IMR-90 (cell line): ENCODE data around the gene TXNL4B. TPM values are rescaled to one million over a fixed set of nuclear protein-coding genes. Genes with fewer than 3 reads are reported as not detected.

Experiments
- ATAC-seq: fragments of 200-7000 bp; cut with Tn5 transposase; 2 replicates; pipeline ENCODE4 v1.9.1; 2020; ENCODE audit warnings: low read depth, mild to moderate bottlenecking, moderate library complexity
- BruUV-seq: library from RNA; stranded (reverse); fragments of 400-500 nt; replicated peaks from 2 replicates; lab custom pipeline; 2021; lab: Mats Ljungman, UMichigan
- CTCF ChIA-PET: fragments of 300-600 bp; formaldehyde crosslinking; extraction: SDS; loops from one replicate; lab custom pipeline; 2021; ENCODE audit warnings: antibody characterized with exemption; lab: Yijun Ruan, JAX
- POLR2A ChIA-PET: fragments of 300-600 bp; sonication (Branson Sonifier 250); formaldehyde crosslinking; loops from one replicate; lab custom pipeline; 2022; ENCODE audit warnings: antibody characterized with exemption; ENCODE audit not compliant: unreplicated experiment; lab: Charles Lee
- DNase-seq: peaks from one replicate; pipeline ENCODE4 v3.0.0; 2013
- H2AFZ ChIP-seq: replicated peaks from 2 replicates; pipeline ENCODE3; 2013; ENCODE audit warnings: low read length, mild to moderate bottlenecking; ENCODE audit not compliant: poor library complexity
- H2AK5ac ChIP-seq: 2 replicates; pipeline ENCODE4 v1.6.1; 2013; ENCODE audit warnings: low read depth, low read length, inconsistent platforms
- H2AK9ac ChIP-seq: replicated peaks from 2 replicates; pipeline ENCODE3; 2013; ENCODE audit warnings: mild to moderate bottlenecking, low read depth, low read length, moderate library complexity; ENCODE audit not compliant: poor library complexity
- H2BK120ac ChIP-seq: 2 replicates; pipeline ENCODE4 v1.6.1; 2013; ENCODE audit warnings: low read depth, low read length, inconsistent platforms
- H2BK15ac ChIP-seq: 3 replicates; pipeline ENCODE4 v1.6.1; 2013; ENCODE audit warnings: low read depth, low read length, inconsistent platforms
- H2BK20ac ChIP-seq: 2 replicates; pipeline ENCODE4 v1.6.1; 2013; ENCODE audit warnings: low read depth, mild to moderate bottlenecking, inconsistent platforms, low read length, moderate library complexity
- H2BK5ac ChIP-seq: 2 replicates; pipeline ENCODE4 v1.6.1; 2013; ENCODE audit warnings: mild to moderate bottlenecking, low read depth, low read length, inconsistent platforms; ENCODE audit not compliant: poor library complexity, severe bottlenecking
- H3K14ac ChIP-seq: replicated peaks from 2 replicates; pipeline ENCODE4 v1.6.1; 2013; ENCODE audit warnings: low read depth, low read length, inconsistent platforms
- H3K18ac ChIP-seq: 2 replicates; pipeline ENCODE4 v1.6.1; 2013; ENCODE audit warnings: low read depth, low read length, control low read depth
- H3K23ac ChIP-seq: 2 replicates; pipeline ENCODE4 v1.6.1; 2013; ENCODE audit warnings: low read depth, low read length, inconsistent platforms
- H3K27ac ChIP-seq: 2 replicates; pipeline ENCODE4 v1.5.1; 2013; ENCODE audit warnings: mild to moderate bottlenecking, control low read depth, low read length; ENCODE audit not compliant: insufficient read depth
- H3K27me3 ChIP-seq: 2 replicates; pipeline ENCODE4 v1.6.1; 2013; ENCODE audit warnings: low read length; ENCODE audit not compliant: control insufficient read depth, insufficient read depth
- H3K36me3 ChIP-seq: 2 replicates; pipeline ENCODE4 v1.6.1; 2013; ENCODE audit warnings: low read length, mixed read lengths; ENCODE audit not compliant: control insufficient read depth, insufficient read depth
- H3K4ac ChIP-seq: 2 replicates; pipeline ENCODE4 v1.6.1; 2013; ENCODE audit warnings: low read depth, low read length, inconsistent platforms
- H3K4me1 ChIP-seq: 2 replicates; pipeline ENCODE4 v1.6.1; 2013; ENCODE audit warnings: low read length, mixed read lengths; ENCODE audit not compliant: control insufficient read depth, insufficient read depth
- H3K4me2 ChIP-seq: 2 replicates; pipeline ENCODE4 v1.6.1; 2013; ENCODE audit warnings: low read depth, mild to moderate bottlenecking, control low read depth, low read length, moderate library complexity
- H3K4me3 ChIP-seq: 2 replicates; pipeline ENCODE4 v1.5.1; 2013; ENCODE audit warnings: low read depth, mild to moderate bottlenecking, control low read depth, low read length, moderate library complexity; ENCODE audit not compliant: insufficient read depth
- H3K56ac ChIP-seq: 2 replicates; pipeline ENCODE4 v1.6.1; 2013; ENCODE audit warnings: low read length, inconsistent platforms; ENCODE audit not compliant: insufficient read depth; ENCODE audit errors: extremely low read depth
- H3K79me1 ChIP-seq, 2 experiments: 2 replicates each; pipeline ENCODE4 v1.6.1; 2013; ENCODE audit warnings: low read length in 2 of 2, inconsistent platforms in 1 of 2, low read depth in 1 of 2
- H3K9ac ChIP-seq: 2 replicates; pipeline ENCODE4 v1.6.1; 2013; ENCODE audit warnings: low read depth, low read length, control low read depth
- H3K9me1 ChIP-seq: 2 replicates; pipeline ENCODE4 v1.6.1; 2013; ENCODE audit warnings: low read length, inconsistent platforms; ENCODE audit not compliant: insufficient read depth
- H3K9me3 ChIP-seq: 2 replicates; pipeline ENCODE4 v1.6.1; 2013; ENCODE audit warnings: low read length; ENCODE audit not compliant: control insufficient read depth, insufficient read depth
- H4K20me1 ChIP-seq: 2 replicates; pipeline ENCODE4 v1.6.1; 2013; ENCODE audit warnings: low read length, inconsistent platforms; ENCODE audit not compliant: insufficient read depth
- H4K5ac ChIP-seq: 2 replicates; pipeline ENCODE4 v1.6.1; 2013; ENCODE audit warnings: mild to moderate bottlenecking, low read depth, low read length, control low read depth
- H4K8ac ChIP-seq, 2 experiments: 2 replicates each; pipeline ENCODE4 v1.6.1; 2013; ENCODE audit warnings: low read depth in 2 of 2, low read length in 2 of 2, control low read depth in 1 of 2, inconsistent platforms in 1 of 2
- H4K91ac ChIP-seq: 2 replicates; pipeline ENCODE4 v1.6.1; 2013; ENCODE audit warnings: low read depth, low read length, inconsistent platforms; ENCODE audit not compliant: insufficient read depth
- CHD1 ChIP-seq: IDR thresholded peaks from 2 replicates; pipeline ENCODE4 v1.6.1; 2012; ENCODE audit warnings: low read depth, low read length, improper control_type of control experiment
- ELK1 ChIP-seq: fragments of 150-350 bp; IDR thresholded peaks from 2 replicates; pipeline ENCODE4 v1.6.1; 2016; ENCODE audit warnings: low read depth, mild to moderate bottlenecking, low read length, moderate library complexity, borderline replicate concordance
- POLR2A ChIP-seq: IDR thresholded peaks from 2 replicates; pipeline ENCODE4 v1.6.1; 2012; ENCODE audit warnings: mild to moderate bottlenecking, low read depth, low read length
- RAD21 ChIP-seq: IDR thresholded peaks from 2 replicates; pipeline ENCODE4 v1.6.1; 2012; ENCODE audit warnings: low read length, improper control_type of control experiment
- RFX5 ChIP-seq: IDR thresholded peaks from 2 replicates; pipeline ENCODE4 v1.8.0; 2012; ENCODE audit warnings: low read depth, mild to moderate bottlenecking, low read length, moderate library complexity
- SMC3 ChIP-seq: fragments of 150-350 bp; IDR thresholded peaks from 2 replicates; pipeline ENCODE4 v1.6.1; 2016; ENCODE audit warnings: low read depth, mild to moderate bottlenecking, antibody characterized with exemption, low read length, moderate library complexity
- WGBS, 2 experiments: methylation state at CpG; one replicate each; pipeline versions ENCODE4 v1.1.5 to v1.1.7; 2013; ENCODE audit warnings: missing lambda C conversion rate in 2 of 2; ENCODE audit not compliant: insufficient read length in 1 of 2; ENCODE audit errors: extremely low coverage in 2 of 2; 5-methylcytosine and 5-hydroxymethylcytosine counted together
- dilution Hi-C: fragments of 300-500 bp; cut with HindIII; formaldehyde crosslinking; loops from one replicate; pipeline ENCODE4 v1.14.3; 2018; ENCODE audit warnings: low sequenced_read_pairs; ENCODE audit not compliant: unreplicated experiment
- in situ Hi-C: fragments of 300-500 bp; cut with MboI; formaldehyde crosslinking; loops from 3 replicates; pipeline ENCODE4 v1.14.3; 2019; ENCODE audit warnings: low sequenced_read_pairs, inconsistent platforms, mixed read lengths
- intact Hi-C: fragments of 100-400 bp; cut with micrococcal nuclease; formaldehyde crosslinking; loops from 2 replicates; pipeline ENCODE4 v1.10.0; 2022
- polyA plus RNA-seq, 3 experiments: library from polyadenylated mRNA; depleted of rRNA; stranded (reverse); fragments of >200 nt; gene quantifications; 2 replicates each; pipeline ENCODE4 v1.2.3, GENCODE V29; 2012; ENCODE audit warnings: low replicate concordance in 1 of 3
- total RNA-seq: library from RNA; depleted of rRNA; stranded (reverse); fragments of >200 nt; gene quantifications from 2 replicates; pipeline ENCODE4 v1.2.3, GENCODE V29; 2012
- TF ChIP-seq, protein P1 (sequence below): fragments of 150-350 bp; IDR thresholded peaks from 2 replicates; pipeline ENCODE4 v1.6.1; 2017; ENCODE audit warnings: mild to moderate bottlenecking, antibody characterized with exemption, low read length, low read depth
- TF ChIP-seq, protein P2 (sequence below): conservative IDR thresholded peaks from 2 replicates; pipeline ENCODE4 v1.5.1; 2012; ENCODE audit warnings: mild to moderate bottlenecking, low read depth, low read length, improper control_type of control experiment

Gene TXNL4B
- total and polyA plus RNA-seq, 2 of the 4 experiments (the other 2 are of a cell fraction) = 5.4 to 8.6 TPM

DNA sequence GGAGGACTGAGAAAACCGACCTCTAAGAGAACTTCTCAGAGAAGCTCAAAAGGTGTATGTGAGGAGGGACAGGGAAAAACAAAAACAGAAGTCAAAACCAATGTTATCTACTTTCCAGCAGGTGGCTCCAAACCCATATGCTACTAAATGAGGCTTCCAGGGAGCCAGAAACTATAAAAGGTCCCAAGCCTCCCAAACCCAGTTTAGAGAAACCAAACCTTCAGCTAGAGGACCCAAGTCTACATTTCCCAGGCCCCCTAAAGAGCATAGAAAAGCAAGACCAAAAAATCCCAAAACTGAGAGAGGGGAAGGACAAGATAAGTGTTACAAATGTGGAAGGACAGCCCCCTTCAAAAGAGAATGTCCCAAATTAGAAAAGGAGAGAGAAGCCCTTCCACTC is 26.7 kb downstream of the TXNL4B start:
- no peak overlapping the region for H3K27ac ChIP-seq
- no TSS peak for BruUV-seq
- TF ChIP-seq POLR2A (no peak), ELK1 (no peak), RFX5 (no peak), RAD21 (peak; percentile 61), CHD1 (no peak), SMC3 (peak; percentile 62)
- TF ChIP-seq, protein P1, sequence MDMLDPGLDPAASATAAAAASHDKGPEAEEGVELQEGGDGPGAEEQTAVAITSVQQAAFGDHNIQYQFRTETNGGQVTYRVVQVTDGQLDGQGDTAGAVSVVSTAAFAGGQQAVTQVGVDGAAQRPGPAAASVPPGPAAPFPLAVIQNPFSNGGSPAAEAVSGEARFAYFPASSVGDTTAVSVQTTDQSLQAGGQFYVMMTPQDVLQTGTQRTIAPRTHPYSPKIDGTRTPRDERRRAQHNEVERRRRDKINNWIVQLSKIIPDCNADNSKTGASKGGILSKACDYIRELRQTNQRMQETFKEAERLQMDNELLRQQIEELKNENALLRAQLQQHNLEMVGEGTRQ = no peak
- TF ChIP-seq, protein P2, sequence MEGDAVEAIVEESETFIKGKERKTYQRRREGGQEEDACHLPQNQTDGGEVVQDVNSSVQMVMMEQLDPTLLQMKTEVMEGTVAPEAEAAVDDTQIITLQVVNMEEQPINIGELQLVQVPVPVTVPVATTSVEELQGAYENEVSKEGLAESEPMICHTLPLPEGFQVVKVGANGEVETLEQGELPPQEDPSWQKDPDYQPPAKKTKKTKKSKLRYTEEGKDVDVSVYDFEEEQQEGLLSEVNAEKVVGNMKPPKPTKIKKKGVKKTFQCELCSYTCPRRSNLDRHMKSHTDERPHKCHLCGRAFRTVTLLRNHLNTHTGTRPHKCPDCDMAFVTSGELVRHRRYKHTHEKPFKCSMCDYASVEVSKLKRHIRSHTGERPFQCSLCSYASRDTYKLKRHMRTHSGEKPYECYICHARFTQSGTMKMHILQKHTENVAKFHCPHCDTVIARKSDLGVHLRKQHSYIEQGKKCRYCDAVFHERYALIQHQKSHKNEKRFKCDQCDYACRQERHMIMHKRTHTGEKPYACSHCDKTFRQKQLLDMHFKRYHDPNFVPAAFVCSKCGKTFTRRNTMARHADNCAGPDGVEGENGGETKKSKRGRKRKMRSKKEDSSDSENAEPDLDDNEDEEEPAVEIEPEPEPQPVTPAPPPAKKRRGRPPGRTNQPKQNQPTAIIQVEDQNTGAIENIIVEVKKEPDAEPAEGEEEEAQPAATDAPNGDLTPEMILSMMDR = peak; percentile 70
- DNase-seq (peak; percentile 64), ATAC-seq (peak; percentile 86)
- no peak overlapping the region for H2AFZ ChIP-seq
- no peaks in the 10 kb centered on the region for H3K79me1 ChIP-seq
- no peak overlapping the region for H3K18ac ChIP-seq
- no peak overlapping the region for H2BK120ac ChIP-seq
- no peak overlapping the region for H2BK20ac ChIP-seq
- no peaks in the 10 kb centered on the region for H4K20me1 ChIP-seq
- no peak overlapping the region for H3K23ac ChIP-seq
- no peaks in the 10 kb centered on the region for H3K4me1 ChIP-seq
- no peaks in the 10 kb centered on the region for H3K9me3 ChIP-seq
- no peak overlapping the region for H3K4me3 ChIP-seq
- ChIA-PET CTCF (interaction anchor here (0.5 to 1.4 kb wide), 7 partner anchors 9 to 167 kb away, joined by 3 to 8 read pairs (median 3); no protein-coding TSS in a partner anchor), POLR2A (no interaction called here)
- WGBS, 2 experiments = 0% methylated on average over 1 of the region's 1 CpG; no CpG with 5 or more reads in 1 of the 2 experiments
- no peak overlapping the region for H2AK5ac ChIP-seq
- no peak overlapping the region for H4K5ac ChIP-seq
- in situ Hi-C loops (no loop called here), dilution Hi-C loops (no loop called here), intact Hi-C loops (loop anchor here (1.0 kb wide), 1 partner anchor 33 kb away; no protein-coding TSS in a partner anchor)
- H3K27me3 ChIP-seq = peaks cover 4% of the 10 kb centered on the region; the same call in 1 of the 2 replicates
- no peak overlapping the region for H4K91ac ChIP-seq
- H3K4me2 ChIP-seq = no peak overlapping the region
- no peak overlapping the region for H2BK15ac ChIP-seq
- no peak overlapping the region for H3K14ac ChIP-seq
- no peak overlapping the region for H3K9ac ChIP-seq
- H3K36me3 ChIP-seq = no peaks in the 10 kb centered on the region
- no peak overlapping the region for H2AK9ac ChIP-seq
- H3K4ac ChIP-seq = no peak overlapping the region
- no peak overlapping the region for H2BK5ac ChIP-seq
- no peak overlapping the region for H3K56ac ChIP-seq
- no peak overlapping the region for H4K8ac ChIP-seq
- no peaks in the 10 kb centered on the region for H3K9me1 ChIP-seq
